Measurements from ENCODE around the gene LRRC14B. TPM values are rescaled to one million over a fixed set of nuclear protein-coding genes. Genes with fewer than 3 reads are reported as not detected.

Gene LRRC14B
- total RNA-seq, 4 donors from 2014 or later = not detected

GRCh38 chr5:174876-175465, 16.3 kb upstream of the LRRC14B start:
- no peaks in the 10 kb centered on the region for H3K36me3 ChIP-seq
- H3K4me1 ChIP-seq = no peaks in the 10 kb centered on the region
- H3K27ac ChIP-seq = no peak overlapping the region
- DNase-seq = no peak
- no peak overlapping the region for H3K4me3 ChIP-seq
- H3K9me3 ChIP-seq = no peaks in the 10 kb centered on the region
- H3K27me3 ChIP-seq = no peaks in the 10 kb centered on the region
- intact Hi-C loops (cut with DNase I; ENCODE audit: low total_unique reads) = no loop called here
- no peak for TF ChIP-seq POLR2A (IDR thresholded peaks at IDR 0.05)
- TF ChIP-seq, protein P1, sequence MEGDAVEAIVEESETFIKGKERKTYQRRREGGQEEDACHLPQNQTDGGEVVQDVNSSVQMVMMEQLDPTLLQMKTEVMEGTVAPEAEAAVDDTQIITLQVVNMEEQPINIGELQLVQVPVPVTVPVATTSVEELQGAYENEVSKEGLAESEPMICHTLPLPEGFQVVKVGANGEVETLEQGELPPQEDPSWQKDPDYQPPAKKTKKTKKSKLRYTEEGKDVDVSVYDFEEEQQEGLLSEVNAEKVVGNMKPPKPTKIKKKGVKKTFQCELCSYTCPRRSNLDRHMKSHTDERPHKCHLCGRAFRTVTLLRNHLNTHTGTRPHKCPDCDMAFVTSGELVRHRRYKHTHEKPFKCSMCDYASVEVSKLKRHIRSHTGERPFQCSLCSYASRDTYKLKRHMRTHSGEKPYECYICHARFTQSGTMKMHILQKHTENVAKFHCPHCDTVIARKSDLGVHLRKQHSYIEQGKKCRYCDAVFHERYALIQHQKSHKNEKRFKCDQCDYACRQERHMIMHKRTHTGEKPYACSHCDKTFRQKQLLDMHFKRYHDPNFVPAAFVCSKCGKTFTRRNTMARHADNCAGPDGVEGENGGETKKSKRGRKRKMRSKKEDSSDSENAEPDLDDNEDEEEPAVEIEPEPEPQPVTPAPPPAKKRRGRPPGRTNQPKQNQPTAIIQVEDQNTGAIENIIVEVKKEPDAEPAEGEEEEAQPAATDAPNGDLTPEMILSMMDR (IDR thresholded peaks at IDR 0.05) = no peak

DNA sequence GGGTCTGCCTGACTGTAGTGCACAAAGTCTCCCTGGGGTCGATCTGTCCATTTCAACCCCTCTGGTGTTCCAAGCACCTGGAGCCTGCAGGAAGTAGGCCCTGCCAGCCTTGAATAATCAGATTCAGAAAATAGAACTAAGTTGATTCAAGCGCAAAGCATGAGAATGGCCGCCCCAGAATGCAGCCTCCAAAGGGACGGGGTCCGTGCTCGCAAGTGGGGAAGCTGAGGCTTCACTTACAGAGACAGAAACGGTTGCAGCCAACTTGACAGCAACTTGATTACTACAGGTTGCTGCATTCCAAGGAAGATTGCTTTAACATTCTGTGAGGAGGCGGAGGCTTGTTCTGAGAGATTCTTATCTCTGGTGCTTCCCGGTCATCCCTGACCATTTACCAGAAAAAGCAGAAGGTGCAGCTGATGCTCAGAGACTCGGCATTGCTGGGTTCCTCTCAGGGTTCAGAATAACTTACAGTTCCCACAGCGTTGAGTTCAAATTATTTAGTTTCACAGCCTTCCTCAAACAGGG, 14.9 kb upstream of the LRRC14B start:
- Histone ChIP-seq H3K27ac (no peak overlapping the region), H3K4me1 (no peaks in the 10 kb centered on the region), H3K27me3 (no peaks in the 10 kb centered on the region), H3K4me3 (no peak overlapping the region), H3K9me3 (no peaks in the 10 kb centered on the region), H3K36me3 (no peaks in the 10 kb centered on the region)
- intact Hi-C loops (cut with DNase I; ENCODE audit: low total_unique reads) = no loop called here
- no peak for DNase-seq
- TF ChIP-seq, protein P1 (IDR thresholded peaks at IDR 0.05) = no peak
- TF ChIP-seq POLR2A (IDR thresholded peaks at IDR 0.05) = no peak

GRCh38 chr5:178110-178509, 13.2 kb upstream of the LRRC14B start:
- no peaks in the 10 kb centered on the region for H3K27me3 ChIP-seq
- TF ChIP-seq POLR2A (IDR thresholded peaks at IDR 0.05) = no peak
- TF ChIP-seq, protein P1 (IDR thresholded peaks at IDR 0.05) = no peak
- intact Hi-C loops (cut with DNase I; ENCODE audit: low total_unique reads) = no loop called here
- H3K36me3 ChIP-seq = no peaks in the 10 kb centered on the region
- no peak for DNase-seq
- no peak overlapping the region for H3K27ac ChIP-seq
- H3K9me3 ChIP-seq = no peaks in the 10 kb centered on the region
- H3K4me3 ChIP-seq = no peak overlapping the region
- no peaks in the 10 kb centered on the region for H3K4me1 ChIP-seq

DNA sequence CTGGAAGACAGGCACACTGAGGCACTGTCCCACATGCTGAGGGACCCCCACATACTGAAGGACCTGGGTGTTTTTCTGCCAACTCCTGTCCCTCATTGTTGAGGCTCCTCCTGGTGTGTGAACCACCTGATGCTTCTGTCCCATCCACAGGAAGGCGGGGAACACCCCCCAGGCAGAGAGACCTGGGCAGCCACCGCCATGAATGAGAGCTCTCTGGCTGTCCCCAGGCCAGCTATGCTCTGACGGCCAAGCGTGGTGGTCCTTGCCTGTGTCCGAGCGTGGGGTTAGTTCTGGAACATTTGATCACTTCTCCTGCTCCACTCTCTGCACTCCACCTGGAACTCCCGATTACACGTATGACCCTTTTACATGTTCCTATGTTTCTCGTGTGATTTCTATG, 11.9 kb upstream of the LRRC14B start:
- H3K4me3 ChIP-seq = no peak overlapping the region
- no peaks in the 10 kb centered on the region for H3K36me3 ChIP-seq
- no peaks in the 10 kb centered on the region for H3K4me1 ChIP-seq
- intact Hi-C loops (cut with DNase I; ENCODE audit: low total_unique reads) = no loop called here
- no peak for DNase-seq
- TF ChIP-seq, protein P1 (IDR thresholded peaks at IDR 0.05) = no peak
- TF ChIP-seq POLR2A (IDR thresholded peaks at IDR 0.05) = no peak
- no peaks in the 10 kb centered on the region for H3K9me3 ChIP-seq
- H3K27ac ChIP-seq = no peak overlapping the region
- no peaks in the 10 kb centered on the region for H3K27me3 ChIP-seq

GRCh38 chr5:180286-180918, 10.9 kb upstream of the LRRC14B start:
- intact Hi-C loops (cut with DNase I; ENCODE audit: low total_unique reads) = no loop called here

More at GRCh38 chr5:180286-180918, 10.9 kb upstream of the LRRC14B start:
- Histone ChIP-seq H3K27ac (no peak overlapping the region), H3K27me3 (no peaks in the 10 kb centered on the region), H3K36me3 (no peaks in the 10 kb centered on the region), H3K4me3 (no peak overlapping the region), H3K9me3 (no peaks in the 10 kb centered on the region), H3K4me1 (no peaks in the 10 kb centered on the region)
- TF ChIP-seq POLR2A (IDR thresholded peaks at IDR 0.05) = no peak
- TF ChIP-seq, protein P1 (IDR thresholded peaks at IDR 0.05) = no peak
- DNase-seq = no peak
